Measurements from ENCODE around the gene CASP7. TPM values are rescaled to one million over a fixed set of nuclear protein-coding genes. Genes with fewer than 3 reads are reported as not detected.

The CASP7 gene
- total RNA-seq, 1 donor from 2014 or later: 22.6 TPM

GRCh38 chr10:113697595-113697994 is 17.9 kb downstream of the CASP7 start:
- CTCF ChIA-PET: no interaction called here

GRCh38 chr10:113704637-113705343 is 25.1 kb downstream of the CASP7 start:
- Mint-ChIP-seq H3K9me3 (no peaks in the 10 kb centered on the region), H3K27me3 (no peaks in the 10 kb centered on the region), H3K4me3 (no peak overlapping the region), H3K36me3 (ENCODE audit: low read depth) (peaks cover 46% of the 10 kb centered on the region), H3K4me1 (peaks cover 13% of the 10 kb centered on the region), H3K27ac (no peak overlapping the region)
- DNase-seq: no peak
- ChIA-PET POLR2A (interaction anchor here (0.7 kb wide), 1 partner anchor 149 kb away, joined by 5 read pairs; the partner anchor contains the start of gene DCLRE1A), CTCF (interaction anchor here (0.6 to 1.5 kb wide), 3 partner anchors 15 to 753 kb away, joined by 3 to 4 read pairs (median 3); partner anchors contain the start of gene CASP7)
- TF ChIP-seq, protein P1, sequence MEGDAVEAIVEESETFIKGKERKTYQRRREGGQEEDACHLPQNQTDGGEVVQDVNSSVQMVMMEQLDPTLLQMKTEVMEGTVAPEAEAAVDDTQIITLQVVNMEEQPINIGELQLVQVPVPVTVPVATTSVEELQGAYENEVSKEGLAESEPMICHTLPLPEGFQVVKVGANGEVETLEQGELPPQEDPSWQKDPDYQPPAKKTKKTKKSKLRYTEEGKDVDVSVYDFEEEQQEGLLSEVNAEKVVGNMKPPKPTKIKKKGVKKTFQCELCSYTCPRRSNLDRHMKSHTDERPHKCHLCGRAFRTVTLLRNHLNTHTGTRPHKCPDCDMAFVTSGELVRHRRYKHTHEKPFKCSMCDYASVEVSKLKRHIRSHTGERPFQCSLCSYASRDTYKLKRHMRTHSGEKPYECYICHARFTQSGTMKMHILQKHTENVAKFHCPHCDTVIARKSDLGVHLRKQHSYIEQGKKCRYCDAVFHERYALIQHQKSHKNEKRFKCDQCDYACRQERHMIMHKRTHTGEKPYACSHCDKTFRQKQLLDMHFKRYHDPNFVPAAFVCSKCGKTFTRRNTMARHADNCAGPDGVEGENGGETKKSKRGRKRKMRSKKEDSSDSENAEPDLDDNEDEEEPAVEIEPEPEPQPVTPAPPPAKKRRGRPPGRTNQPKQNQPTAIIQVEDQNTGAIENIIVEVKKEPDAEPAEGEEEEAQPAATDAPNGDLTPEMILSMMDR (IDR thresholded peaks at IDR 0.05): no peak
- intact Hi-C loops (cut with micrococcal nuclease): loop anchor here (1.0 to 10.0 kb wide), 4 partner anchors 25 to 770 kb away; partner anchors contain the start of genes CASP7 and VWA2
- no peak for ATAC-seq (ENCODE audit: low read depth)

More at GRCh38 chr10:113697595-113697994, 17.9 kb downstream of the CASP7 start:
- no peak for ATAC-seq (ENCODE audit: low read depth)
- intact Hi-C loops (cut with micrococcal nuclease): no loop called here
- peaks cover 74% of the 10 kb centered on the region for H3K36me3 Mint-ChIP-seq (ENCODE audit: low read depth)
- no peak overlapping the region for H3K4me3 Mint-ChIP-seq
- H3K27ac Mint-ChIP-seq: no peak overlapping the region
- H3K4me1 Mint-ChIP-seq: no peaks in the 10 kb centered on the region
- peaks cover 14% of the 10 kb centered on the region for H3K9me3 Mint-ChIP-seq
- POLR2A ChIA-PET: no interaction called here
- TF ChIP-seq, protein P1 (IDR thresholded peaks at IDR 0.05): no peak
- H3K27me3 Mint-ChIP-seq: no peaks in the 10 kb centered on the region
- no peak for DNase-seq

- TF ChIP-seq, protein P1 (IDR thresholded peaks at IDR 0.05): no peak
- no peak overlapping the region for H3K27ac Mint-ChIP-seq
- H3K4me1 Mint-ChIP-seq: peaks cover 13% of the 10 kb centered on the region
- no peaks in the 10 kb centered on the region for H3K27me3 Mint-ChIP-seq
- ATAC-seq (ENCODE audit: low read depth) (no peak), DNase-seq (no peak)
- intact Hi-C loops (cut with micrococcal nuclease): loop anchor here (1.0 to 10.0 kb wide), 4 partner anchors 26 to 770 kb away; partner anchors contain the start of genes CASP7 and VWA2
- CTCF ChIA-PET: interaction anchor here (1.5 kb wide), 1 partner anchor 26 kb away, joined by 4 read pairs; the partner anchor contains the start of gene CASP7
- H3K4me3 Mint-ChIP-seq: no peak overlapping the region
- H3K36me3 Mint-ChIP-seq (ENCODE audit: low read depth): peaks cover 40% of the 10 kb centered on the region
- POLR2A ChIA-PET: interaction anchor here (0.7 kb wide), 1 partner anchor 148 kb away, joined by 5 read pairs; the partner anchor contains the start of gene DCLRE1A
- no peaks in the 10 kb centered on the region for H3K9me3 Mint-ChIP-seq
These were observed 25.6 kb downstream of the CASP7 start for GRCh38 chr10:113705344-113705652.

DNA sequence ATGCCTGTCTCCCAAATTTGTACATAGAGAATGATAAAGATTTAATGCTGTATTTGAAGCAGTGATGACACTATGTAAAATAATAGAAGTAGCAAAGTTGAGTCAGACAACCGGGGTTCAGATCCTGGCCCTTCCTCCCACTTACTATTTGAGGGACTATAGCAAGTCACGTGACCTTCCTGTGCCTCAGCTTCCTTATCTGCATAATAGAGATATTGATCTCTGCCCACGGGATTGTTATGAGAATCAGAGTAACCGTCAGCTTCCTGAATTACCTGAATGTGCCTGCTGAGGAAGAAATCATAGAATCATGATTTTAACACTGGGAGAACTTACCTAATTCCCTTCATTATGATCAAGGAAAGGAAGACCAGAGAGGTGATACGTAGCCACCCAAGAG is 26.9 kb downstream of the CASP7 start:
- Mint-ChIP-seq H3K36me3 (ENCODE audit: low read depth) (peaks cover 37% of the 10 kb centered on the region), H3K27ac (no peak overlapping the region), H3K27me3 (no peaks in the 10 kb centered on the region), H3K9me3 (no peaks in the 10 kb centered on the region), H3K4me1 (peaks cover 13% of the 10 kb centered on the region), H3K4me3 (no peak overlapping the region)
- POLR2A ChIA-PET: no interaction called here
- no peak for DNase-seq
- intact Hi-C loops (cut with micrococcal nuclease): loop anchor here (10.0 kb wide), 1 partner anchor 768 kb away; no protein-coding TSS in a partner anchor
- TF ChIP-seq, protein P1 (IDR thresholded peaks at IDR 0.05): no peak
- ATAC-seq (ENCODE audit: low read depth): no peak
- CTCF ChIA-PET: interaction anchor here (1.0 to 1.2 kb wide), 2 partner anchors 25 to 395 kb away, joined by 3 read pairs; no protein-coding TSS in a partner anchor

GRCh38 chr10:113708640-113709039 is 28.9 kb downstream of the CASP7 start:
- no peak overlapping the region for H3K27ac Mint-ChIP-seq
- intact Hi-C loops (cut with micrococcal nuclease): loop anchor here (10.0 kb wide), 1 partner anchor 766 kb away; no protein-coding TSS in a partner anchor
- TF ChIP-seq, protein P1 (IDR thresholded peaks at IDR 0.05): no peak

More at GRCh38 chr10:113708640-113709039, 28.9 kb downstream of the CASP7 start:
- Mint-ChIP-seq H3K36me3 (ENCODE audit: low read depth) (peaks cover 39% of the 10 kb centered on the region), H3K4me3 (no peak overlapping the region), H3K9me3 (no peaks in the 10 kb centered on the region), H3K4me1 (peaks cover 13% of the 10 kb centered on the region), H3K27me3 (no peaks in the 10 kb centered on the region)
- ATAC-seq (ENCODE audit: low read depth): no peak
- CTCF ChIA-PET: no interaction called here
- no peak for DNase-seq
- POLR2A ChIA-PET: no interaction called here
